ENCODE measurements around the gene ASPG.

The ASPG gene

DNA sequence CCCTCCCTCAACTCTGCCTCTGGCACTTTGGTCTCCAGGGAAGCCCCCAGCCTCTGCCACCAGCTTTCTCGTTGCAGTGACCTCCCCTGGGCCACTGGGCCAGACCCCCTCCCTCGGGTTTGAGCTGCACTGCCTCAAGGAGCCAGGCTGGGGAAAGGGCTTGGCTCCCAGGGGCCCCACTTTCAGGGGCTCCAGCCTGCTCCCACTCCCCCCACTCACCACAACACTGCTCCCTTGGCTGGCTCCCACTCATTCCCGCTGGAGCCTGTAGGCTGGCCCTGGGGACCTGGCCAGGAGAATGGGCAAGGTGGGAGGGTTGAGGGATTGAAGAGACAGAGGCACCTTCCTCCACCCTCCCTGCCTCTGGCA, 33.6 kb downstream of the ASPG start:
- no peak for DNase-seq

DNA sequence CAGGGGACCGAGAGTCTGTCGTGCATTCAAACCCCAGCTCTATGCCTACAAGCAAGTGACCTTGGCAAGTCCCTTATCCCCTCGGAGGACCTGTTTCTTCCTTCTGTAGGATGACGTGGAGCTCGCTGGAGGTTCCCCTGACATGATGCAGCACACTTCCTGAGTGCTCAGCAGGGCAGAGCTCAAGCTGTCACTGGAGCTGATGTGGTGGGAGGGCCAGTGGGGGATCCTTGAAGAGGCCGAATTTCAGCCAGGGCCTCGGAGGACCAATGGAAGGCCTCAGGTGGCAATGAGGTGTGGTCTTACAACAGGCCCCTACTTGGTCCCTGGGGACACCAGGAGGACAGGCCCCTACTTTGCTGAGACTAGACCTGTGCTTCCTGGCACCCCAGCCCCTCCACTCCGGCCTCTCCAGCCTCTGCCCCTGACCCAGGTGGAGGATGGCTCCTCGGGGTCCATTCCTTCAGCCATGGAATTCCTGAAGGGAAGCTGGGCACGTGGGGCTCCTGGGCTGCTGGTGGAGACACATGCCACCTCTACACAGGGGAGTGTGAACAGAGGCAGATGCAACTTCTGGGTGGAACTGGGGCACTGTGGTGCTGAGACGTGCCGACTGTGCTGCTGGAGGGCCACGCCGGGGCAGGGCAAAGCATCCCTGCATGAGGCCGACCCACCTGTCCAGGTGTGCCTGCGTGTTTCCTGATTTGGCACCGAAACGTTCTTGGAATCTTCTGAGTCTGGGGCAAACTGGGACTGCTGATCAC, 34.2 kb downstream of the ASPG start:
- DNase-seq = no peak

DNA sequence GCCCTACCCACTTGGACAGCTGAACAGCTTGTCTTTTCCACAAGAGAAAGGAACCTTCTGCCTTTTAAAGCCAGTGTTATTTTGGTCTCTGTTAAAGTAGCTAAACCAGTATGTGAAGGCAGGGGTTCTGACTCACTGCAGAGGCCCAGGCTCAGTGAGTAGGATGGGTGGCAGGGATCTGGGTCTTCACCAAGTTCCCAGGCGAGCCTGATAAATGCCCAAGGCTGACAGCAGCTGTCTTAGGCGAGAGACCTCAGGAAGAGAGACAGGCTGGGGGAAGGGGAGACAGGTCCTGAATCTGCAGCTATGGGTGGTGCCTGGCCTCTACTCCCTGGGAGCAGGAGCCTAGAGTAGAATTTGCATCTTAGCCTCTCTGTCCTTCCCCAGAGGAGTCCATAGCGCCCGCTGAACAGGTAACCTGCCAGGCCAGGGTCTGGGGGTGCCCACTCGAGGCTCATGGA, 34.8 kb downstream of the ASPG start:
- no peak for DNase-seq

- no peak for DNase-seq
Measured at GRCh38 chr14:104121142-104121541, 35.6 kb downstream of the ASPG start.

DNA sequence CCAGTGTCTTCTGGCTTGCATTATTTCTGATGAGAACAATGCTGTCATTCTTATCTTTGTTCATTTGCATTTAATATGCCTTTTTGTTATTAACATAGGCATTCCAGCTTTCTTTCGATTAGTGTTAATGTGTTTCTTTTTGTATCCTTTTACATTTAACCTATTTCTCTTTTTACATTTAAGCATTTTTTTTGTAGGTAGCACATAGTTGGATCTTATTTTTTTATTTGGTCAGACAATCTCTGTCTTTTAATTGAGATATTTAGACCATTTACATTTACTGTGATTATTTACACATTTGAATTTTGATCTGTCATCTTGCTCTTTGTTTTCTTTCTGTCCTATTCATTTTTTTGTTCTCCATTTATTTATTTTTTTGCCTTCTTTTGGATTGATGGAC, 38.4 kb downstream of the ASPG start:
- no peak for DNase-seq

GRCh38 chr14:104125011-104125410, 39.5 kb downstream of the ASPG start:
- no peak for DNase-seq

- DNase-seq = no peak
Measured at GRCh38 chr14:104126753-104127152, 41.3 kb downstream of the ASPG start.

DNA sequence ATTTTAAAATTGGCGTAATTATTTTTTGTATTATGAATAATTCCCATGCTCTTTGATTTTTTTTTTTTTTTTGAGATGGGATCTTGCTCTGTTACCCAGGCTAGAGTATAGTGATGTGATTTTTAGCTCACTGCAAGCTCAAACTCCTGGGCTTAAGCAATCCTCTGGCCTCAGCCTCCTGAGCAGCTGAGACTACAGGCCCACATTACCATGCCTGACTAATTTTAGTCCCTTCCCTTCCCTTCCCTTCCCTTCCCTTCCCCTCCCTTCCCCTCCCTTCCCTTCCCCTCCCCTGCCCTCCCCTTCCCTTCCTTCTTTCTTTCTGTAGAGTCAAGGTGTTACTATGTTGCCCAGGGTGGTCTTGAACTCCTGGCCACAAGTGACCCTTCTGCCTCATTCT, 43.5 kb downstream of the ASPG start:
- DNase-seq = no peak

- no peak for DNase-seq
Measured at GRCh38 chr14:104129556-104129955, 44.1 kb downstream of the ASPG start.

- no peak for DNase-seq
Measured at GRCh38 chr14:104130974-104131651, 45.6 kb downstream of the ASPG start.

GRCh38 chr14:104131968-104132732, 46.6 kb downstream of the ASPG start:
- DNase-seq = no peak

GRCh38 chr14:104132981-104133380, 47.5 kb downstream of the ASPG start:
- no peak for DNase-seq

GRCh38 chr14:104133496-104133895, 48.0 kb downstream of the ASPG start:
- no peak for DNase-seq

- DNase-seq = no peak
Measured at GRCh38 chr14:104134061-104134965, 48.8 kb downstream of the ASPG start.

GRCh38 chr14:104135121-104135903, 49.8 kb downstream of the ASPG start:
- no peak for DNase-seq

DNA sequence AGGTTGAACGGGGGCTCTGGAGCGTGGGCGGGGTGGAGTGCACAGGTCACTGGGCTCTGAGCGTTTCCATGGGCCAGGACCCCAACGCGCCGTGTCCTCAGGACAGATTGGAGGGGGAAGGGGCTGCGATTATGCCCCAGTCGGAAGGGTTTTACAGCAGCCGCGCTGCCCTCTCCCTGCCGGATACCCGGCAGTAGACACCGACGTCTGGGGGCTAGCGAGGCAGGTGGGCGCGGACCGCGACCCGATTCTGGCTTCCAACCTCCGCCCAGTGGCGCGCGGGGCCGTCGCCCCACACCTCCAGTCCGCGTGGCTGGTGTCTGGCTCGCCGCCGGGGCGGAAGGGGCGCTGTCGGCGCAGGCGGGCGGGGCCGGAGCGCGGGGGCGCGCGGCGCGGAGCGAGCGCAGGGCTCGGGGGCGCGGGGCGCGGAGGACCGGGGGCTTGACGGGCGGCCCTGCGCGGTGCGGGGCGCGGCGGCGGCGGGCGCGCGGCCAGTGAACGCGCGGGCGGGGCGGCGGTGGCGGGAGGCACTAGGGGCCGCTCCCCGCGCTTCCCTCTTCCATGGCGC, 50.5 kb downstream of the ASPG start:
- no peak for DNase-seq

GRCh38 chr14:104136472-104137296, 51.2 kb downstream of the ASPG start:
- DNase-seq = no peak

DNA sequence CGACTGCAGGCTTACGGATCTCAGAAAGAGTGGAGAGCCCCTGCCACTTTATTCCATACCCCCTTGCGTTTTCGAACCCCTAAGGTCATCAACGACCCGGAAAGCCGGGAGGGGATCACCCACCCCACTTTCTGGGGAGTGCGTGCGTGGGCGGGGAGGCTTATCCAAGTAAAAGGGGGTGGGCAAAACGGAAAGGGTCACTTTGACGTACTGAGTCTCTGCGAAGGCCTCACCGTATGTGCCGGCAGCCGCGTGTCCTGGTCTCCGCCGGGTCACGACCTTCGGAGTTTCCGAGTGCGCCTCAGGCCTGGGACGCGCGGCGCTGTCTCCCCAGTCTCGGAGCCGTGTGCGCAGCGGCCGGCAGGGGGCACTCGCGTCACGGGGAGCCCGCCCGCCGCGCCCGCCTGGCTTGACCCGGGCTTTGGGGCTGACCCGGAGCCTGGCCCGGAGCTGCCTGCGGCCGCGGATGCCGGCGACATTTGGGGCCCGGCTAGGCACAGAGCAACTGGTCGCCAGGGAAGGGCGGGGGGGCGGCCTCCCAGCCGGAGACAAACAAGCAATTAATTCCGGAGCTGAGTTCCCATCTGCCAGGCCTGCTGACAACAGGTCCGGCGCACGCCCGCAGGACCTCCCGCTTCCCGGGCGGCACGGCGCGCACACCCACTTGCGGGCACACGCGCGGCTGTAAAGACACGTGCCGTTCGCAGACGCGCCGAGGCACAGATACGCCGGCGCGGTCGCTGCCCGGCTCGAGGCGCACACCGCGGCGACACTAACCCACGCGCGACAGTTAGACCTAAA, 52.0 kb downstream of the ASPG start:
- DNase-seq = peak; percentile 65

GRCh38 chr14:104138098-104138717, 52.7 kb downstream of the ASPG start, which contains the start of gene KIF26A:
Gene KIF26A, plus strand, starts transcription at chr14:104138587. Its CDS starts 136 bp downstream, at chr14:104138723.
- no peak for DNase-seq
